Measurements from ENCODE around the gene ZNF473. TPM values are rescaled to one million over a fixed set of nuclear protein-coding genes. Genes with fewer than 3 reads are reported as not detected.

ZNF473 gene
- total RNA-seq, 1 experiment from 2014 or later = 19.0 TPM

GRCh38 chr19:50042363-50043024 lies 16.7 kb downstream of the ZNF473 start:
- Histone ChIP-seq H3K4me2 (ENCODE audit: insufficient read depth, insufficient read length, low read length) (no peak overlapping the region), H3K27me3 (ENCODE audit: insufficient read depth, low read length) (no peaks in the 10 kb centered on the region), H4K8ac (replicated peaks; ENCODE audit: insufficient read length, low read depth, low read length) (no peak overlapping the region), H3K27ac (ENCODE audit: insufficient read length, low read depth, low read length) (no peak overlapping the region), H3K4ac (ENCODE audit: low read depth, low read length) (no peak overlapping the region), H3K56ac (ENCODE audit: insufficient read length, low read depth, low read length) (no peak overlapping the region), H2BK12ac (ENCODE audit: insufficient read length, low read depth, low read length) (no peak overlapping the region), H3K9me3 (ENCODE audit: control insufficient read depth, low read depth, low read length) (peaks cover 55% of the 10 kb centered on the region), H2BK5ac (ENCODE audit: insufficient read length, low read length) (no peak overlapping the region), H3K18ac (ENCODE audit: insufficient read length, low read depth, low read length) (no peak overlapping the region), H2BK120ac (ENCODE audit: low read depth, low read length, poor library complexity, severe bottlenecking) (no peak overlapping the region), H4K91ac (ENCODE audit: insufficient read length, low read depth, low read length) (no peak overlapping the region), H3K79me1 (ENCODE audit: insufficient read depth, low read depth, low read length, poor library complexity, severe bottlenecking) (no peaks in the 10 kb centered on the region), H4K5ac (ENCODE audit: insufficient read length, low read depth, low read length) (no peak overlapping the region), H2BK20ac (ENCODE audit: low read depth, low read length, poor library complexity, severe bottlenecking) (no peak overlapping the region), H3K9ac (ENCODE audit: extremely low read depth, insufficient read length, low read length) (no peak overlapping the region), H3K23ac (ENCODE audit: insufficient read length, low read depth, low read length) (no peak overlapping the region), H2AFZ (ENCODE audit: low read length) (no peak overlapping the region), H2AK5ac (ENCODE audit: insufficient read length, low read length) (no peak overlapping the region), H3K23me2 (ENCODE audit: insufficient read length, low read depth, low read length, poor library complexity, severe bottlenecking) (no peaks in the 10 kb centered on the region), H3K79me2 (ENCODE audit: insufficient read depth, low read length) (no peaks in the 10 kb centered on the region), H4K20me1 (ENCODE audit: control insufficient read depth, insufficient read depth, insufficient read length) (no peaks in the 10 kb centered on the region), H3K4me1 (ENCODE audit: insufficient read depth, low read length) (no peaks in the 10 kb centered on the region), H3T11ph (ENCODE audit: low read length) (no peak overlapping the region), H3K14ac (ENCODE audit: insufficient read depth, low read length) (no peak overlapping the region), H2BK15ac (ENCODE audit: low read depth, low read length) (no peak overlapping the region)
- H3K27me3 Mint-ChIP-seq (ENCODE audit: low read depth) = peaks cover 6% of the 10 kb centered on the region
- no peak overlapping the region for H3K27ac Mint-ChIP-seq
- peaks cover 89 to 92% (median 90%) of the 10 kb centered on the region in 3 experiments for H3K36me3 Mint-ChIP-seq (ENCODE audit: insufficient read depth in 1 of 3, low read depth in 3 of 3)
- H3K9me3 Mint-ChIP-seq = peaks cover 57 to 58% of the 10 kb centered on the region in 2 experiments
- no peaks in the 10 kb centered on the region for H3K4me1 Mint-ChIP-seq
- H3K4me3 Mint-ChIP-seq = no peak overlapping the region
- no CpG with 5 or more reads among the region's 6 CpGs for WGBS (ENCODE audit: extremely low coverage, insufficient read length, low lambda C conversion rate)
- DNase-seq = no peak
- TF ChIP-seq CTCF (conservative IDR thresholded peaks at IDR 0.05) = no peak
